ENCODE results near the gene NECAB3. TPM values are rescaled to one million over a fixed set of nuclear protein-coding genes. Genes with fewer than 3 reads are reported as not detected.
A peak's percentile ranks its signal among the peaks of the same experiment; 100 is the strongest.

Gene NECAB3
- total and polyA plus RNA-seq, 2 of the 13 experiments (the other 11 are each of a cell fraction or from before 2014, with no cell fraction given) = 61.5 to 65.5 TPM

DNA sequence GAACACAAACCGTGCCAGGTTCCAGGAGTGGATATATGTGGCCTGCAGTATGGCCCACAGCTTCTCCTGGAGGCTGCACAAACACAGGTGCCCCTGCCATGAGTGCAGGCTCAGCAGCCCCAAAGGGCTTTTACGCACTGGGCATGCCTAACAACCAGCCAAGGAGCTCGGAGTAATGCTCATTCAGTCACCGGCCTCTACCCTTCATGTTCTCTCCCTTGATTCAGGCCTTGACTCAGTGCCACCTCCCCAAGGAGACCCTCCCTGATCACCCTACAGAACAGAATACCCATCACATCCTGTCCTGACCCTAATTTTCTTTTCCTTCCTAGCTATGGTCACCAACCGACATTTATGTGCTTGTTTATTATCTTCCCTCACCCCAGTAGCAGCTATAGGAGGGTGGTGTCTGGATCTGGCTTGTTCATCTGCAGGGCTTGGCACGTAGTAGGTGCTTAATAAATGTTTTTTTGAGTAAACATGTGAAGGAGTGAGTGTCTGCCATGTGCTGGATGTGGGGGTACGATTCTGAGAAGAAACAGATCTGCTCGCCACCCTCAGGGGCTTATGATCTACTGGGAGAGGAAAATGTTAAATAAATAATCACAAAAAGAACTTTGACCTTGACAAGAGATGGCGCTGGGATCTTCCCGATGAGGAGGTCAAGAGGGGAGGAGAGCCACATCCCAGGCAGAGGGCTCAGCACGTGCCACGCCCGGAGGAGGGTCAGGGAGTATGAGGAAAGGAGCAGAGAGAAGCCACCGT lies 36.6 kb upstream of the NECAB3 start (continued):
- TF ChIP-seq, protein P1, sequence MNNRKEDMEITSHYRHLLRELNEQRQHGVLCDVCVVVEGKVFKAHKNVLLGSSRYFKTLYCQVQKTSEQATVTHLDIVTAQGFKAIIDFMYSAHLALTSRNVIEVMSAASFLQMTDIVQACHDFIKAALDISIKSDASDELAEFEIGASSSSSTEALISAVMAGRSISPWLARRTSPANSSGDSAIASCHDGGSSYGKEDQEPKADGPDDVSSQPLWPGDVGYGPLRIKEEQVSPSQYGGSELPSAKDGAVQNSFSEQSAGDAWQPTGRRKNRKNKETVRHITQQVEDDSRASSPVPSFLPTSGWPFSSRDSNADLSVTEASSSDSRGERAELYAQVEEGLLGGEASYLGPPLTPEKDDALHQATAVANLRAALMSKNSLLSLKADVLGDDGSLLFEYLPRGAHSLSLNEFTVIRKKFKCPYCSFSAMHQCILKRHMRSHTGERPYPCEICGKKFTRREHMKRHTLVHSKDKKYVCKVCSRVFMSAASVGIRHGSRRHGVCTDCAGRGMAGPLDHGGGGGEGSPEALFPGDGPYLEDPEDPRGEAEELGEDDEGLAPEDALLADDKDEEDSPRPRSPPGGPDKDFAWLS (CRISPR knock-in tag; IDR thresholded peaks at IDR 0.05; ENCODE audit: borderline replicate concordance) = no peak
- 0 out of 2 replicates have a peak, but pooled peaks have one; percentile 14 for TF ChIP-seq ZMYM4 (CRISPR knock-in tag; IDR thresholded peaks at IDR 0.05)
- TF ChIP-seq ZNF747 (CRISPR knock-in tag; IDR thresholded peaks at IDR 0.05; ENCODE audit: borderline replicate concordance) = 0 out of 2 replicates have a peak, but pooled peaks have one; percentile 33
- no peak for TF ChIP-seq PRPF4 (IDR thresholded peaks at IDR 0.05; ENCODE audit: low read depth, low read length, poor library complexity, severe bottlenecking)
- no peak for TF ChIP-seq RFX5 (IDR thresholded peaks at IDR 0.05; ENCODE audit: low read depth, low read length)
- peak; percentile 67 for TF ChIP-seq NR2F2 (IDR thresholded peaks at IDR 0.05; ENCODE audit: borderline replicate concordance, low read depth)
- no peak for TF ChIP-seq FOXA1 (IDR thresholded peaks at IDR 0.05)
- 0 out of 2 replicates have a peak, but pooled peaks have one; percentile 22 for TF ChIP-seq FOXA1 (CRISPR knock-in tag; IDR thresholded peaks at IDR 0.05)
- TF ChIP-seq, protein P2, sequence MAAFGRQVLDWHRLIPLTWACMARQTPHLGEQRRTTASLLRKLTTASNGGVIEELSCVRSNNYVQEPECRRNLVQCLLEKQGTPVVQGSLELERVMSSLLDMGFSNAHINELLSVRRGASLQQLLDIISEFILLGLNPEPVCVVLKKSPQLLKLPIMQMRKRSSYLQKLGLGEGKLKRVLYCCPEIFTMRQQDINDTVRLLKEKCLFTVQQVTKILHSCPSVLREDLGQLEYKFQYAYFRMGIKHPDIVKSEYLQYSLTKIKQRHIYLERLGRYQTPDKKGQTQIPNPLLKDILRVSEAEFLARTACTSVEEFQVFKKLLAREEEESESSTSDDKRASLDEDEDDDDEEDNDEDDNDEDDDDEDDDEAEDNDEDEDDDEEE (CRISPR knock-in tag; IDR thresholded peaks at IDR 0.05) = 0 out of 2 replicates have a peak, but pooled peaks have one; percentile 53
- peak; percentile 30; the same call in 1 of the 2 replicates for TF ChIP-seq NCOA2 (CRISPR knock-in tag; IDR thresholded peaks at IDR 0.05)
- TF ChIP-seq ZNF652 (CRISPR knock-in tag; IDR thresholded peaks at IDR 0.05; ENCODE audit: borderline replicate concordance, low read depth) = 0 out of 2 replicates have a peak, but pooled peaks have one; percentile 41
- no peak for TF ChIP-seq ZNF564 (CRISPR knock-in tag; IDR thresholded peaks at IDR 0.05)
- peak; percentile 53 for TF ChIP-seq ZNF687 (CRISPR knock-in tag; IDR thresholded peaks at IDR 0.05)
- peak; percentile 94 for TF ChIP-seq ZKSCAN1 (IDR thresholded peaks at IDR 0.05; ENCODE audit: low read length)
- TF ChIP-seq FOXA3 (CRISPR knock-in tag; IDR thresholded peaks at IDR 0.05) = peak; percentile 44; the same call in 1 of the 2 replicates
- TF ChIP-seq EP300 (IDR thresholded peaks at IDR 0.05; ENCODE audit: low read depth in 2 of 2, low read length in 2 of 2) = peak in 1 of 2 experiments; percentile 21; a peak in 1 of 4 replicates
- TF ChIP-seq EP300 (CRISPR knock-in tag; IDR thresholded peaks at IDR 0.05; ENCODE audit: borderline replicate concordance) = no peak
- TF ChIP-seq ARNTL (CRISPR knock-in tag; IDR thresholded peaks at IDR 0.05) = peak; percentile 51; the same call in 1 of the 2 replicates
- TF ChIP-seq ZNF296 (CRISPR knock-in tag; conservative IDR thresholded peaks at IDR 0.05) = 0 out of 2 replicates have a peak, but pooled peaks have one; percentile 40
- TF ChIP-seq ZNF263 (CRISPR knock-in tag; IDR thresholded peaks at IDR 0.05) = peak; percentile 59
- no peak for TF ChIP-seq ZNF446 (CRISPR knock-in tag; IDR thresholded peaks at IDR 0.05)
- TF ChIP-seq SOX5 (CRISPR knock-in tag; IDR thresholded peaks at IDR 0.05; ENCODE audit: borderline replicate concordance) = peak; percentile 49; the same call in 1 of the 2 replicates
- TF ChIP-seq ZNF326 (CRISPR knock-in tag; IDR thresholded peaks at IDR 0.05; ENCODE audit: borderline replicate concordance) = no peak
- TF ChIP-seq SMC3 (IDR thresholded peaks at IDR 0.05; ENCODE audit: low read length) = 0 out of 2 replicates have a peak, but pooled peaks have one; percentile 5
- TF ChIP-seq BCL6 (CRISPR knock-in tag; IDR thresholded peaks at IDR 0.05) = 0 out of 2 replicates have a peak, but pooled peaks have one; percentile 24
